Heart right ventricle (tissue), 16 donors: ENCODE data around the gene EPX. TPM values are rescaled to one million over a fixed set of nuclear protein-coding genes. Genes with fewer than 3 reads are reported as not detected.

ENCODE experiments used
- ATAC-seq, 8 donors: fragments of 200-7000 bp; cut with Tn5 transposase; one replicate each; pipeline ENCODE4 v1.9.1; 2020; ENCODE audit warnings: mild to moderate bottlenecking in 8 of 8, moderate library complexity in 8 of 8, moderate number of reproducible peaks in 1 of 8
- DNase-seq, 2 donors: peaks; one replicate each; pipeline ENCODE4 v3.0.0-alpha.2; 2020
- H3K27ac ChIP-seq, 10 donors: fragments of 200-600 bp; sonication (generic) in 2 of 10; one replicate each; pipeline versions ENCODE4 v1.5.0 to v1.8.0; 2020 to 2022; ENCODE audit warnings: mild to moderate bottlenecking in 3 of 10
- H3K27me3 ChIP-seq, 7 donors: fragments of 200-600 bp; one replicate each; pipeline ENCODE4 v1.8.0; 2021 to 2022; ENCODE audit warnings: mild to moderate bottlenecking in 2 of 7
- H3K36me3 ChIP-seq, 9 donors: fragments of 200-600 bp; sonication (generic) in 1 of 9; one replicate each; pipeline versions ENCODE4 v1.5.0 to v1.8.0; 2020 to 2022; ENCODE audit warnings: mild to moderate bottlenecking in 2 of 9
- H3K4me1 ChIP-seq, 9 donors: fragments of 200-600 bp; sonication (generic) in 1 of 9; one replicate each; pipeline versions ENCODE4 v1.5.0 to v1.8.0; 2020 to 2022; ENCODE audit warnings: mild to moderate bottlenecking in 4 of 9
- H3K4me3 ChIP-seq, 10 donors: fragments of 200-600 bp; sonication (generic) in 2 of 10; one replicate each; pipeline versions ENCODE4 v1.5.0 to v1.8.0; 2020 to 2022; ENCODE audit warnings: mild to moderate bottlenecking in 7 of 10, moderate library complexity in 2 of 10
- H3K9me3 ChIP-seq, 11 donors: fragments of 200-600 bp in 10 of 11; sonication (generic) in 2 of 11; one replicate each; pipeline versions ENCODE4 v1.5.0 to v1.8.0; 2013 to 2022; ENCODE audit warnings: mild to moderate bottlenecking in 2 of 11, control low read depth in 1 of 11, moderate library complexity in 1 of 11
- CTCF ChIP-seq, 9 donors: fragments of 200-600 bp; sonication (generic) in 2 of 9; IDR thresholded peaks; one replicate each; pipeline versions ENCODE4 v1.5.0 to v1.8.0; 2021 to 2022; ENCODE audit warnings: antibody characterized with exemption in 9 of 9, mild to moderate bottlenecking in 5 of 9, moderate library complexity in 1 of 9
- WGBS, 2 donors: extraction: QIAGEN DNeasy Blood & Tissue Kit; methylation state at CpG; one replicate each; pipeline ENCODE4 v1.1.7; 2013; ENCODE audit warnings: inconsistent platforms in 1 of 2; 5-methylcytosine and 5-hydroxymethylcytosine counted together
- intact Hi-C, 10 donors: fragments of 100-400 bp; cut with DNase I; formaldehyde crosslinking; loops; one replicate each; pipeline versions ENCODE4 v1.11.1 to v1.14.2; 2022
- polyA plus RNA-seq, 2 donors: library from polyadenylated mRNA; stranded (reverse); fragments of 200-250 nt; gene quantifications; one replicate each; pipeline ENCODE4 v1.2.3, GENCODE V29; 2013
- total RNA-seq, 10 donors: library from RNA; stranded (reverse); fragmentation: NEBNext Ultra II Directional in 3 of 10; extraction: Animal tissue kit (Norgen Biotek cat#: 25700) in 3 of 10; gene quantifications; one replicate each; pipeline versions ENCODE4 v1.2.1 to v1.2.4, GENCODE V29; 2021 to 2023
- donor health status: Arrhythmogenic right ventricular cardiomyopathy.
- donor health status: ischemic (EF 13 %, LVEDD 7.1; RV severe dilation, severe dysfunction).
- donor health status: healthy with polysubstance abuse.
- donor health status: DM: no; HTN: yes; CAD: no.
- donor health status: DM: no; HTN: no; CAD: no.
- donor health status: ischemic (EF 25% LVEDD 6.9; RV normal size, moderate dysfunction).
- donor health status: ischemic (EF 25% LVEDD 5.7; RV mildly dilated, moderate dysfunction).
- donor health status: healthy.
- donor health status: DM: yes; HTN: yes; CAD: no.
- donor health status: Ischemic cardiomyopathy.
- donor health status: ischemic (EF 35%, LVEDD 5.7; RV mildly dilated, moderate dysfunction).
- donor health status: nonischemic (EF 11% LVEDD 7.7; RV severe dilation, severe dysfunction).
- donor health status: DM: yes; HTN: yes; CAD: no.
- donor health status: PGD.
- donor health status: ischemic (EF 29% LVEDD 5.4; RV normal size, mild dysfunction).
- donor health status: nonischemic (EF 23%, LVEDD 6.1; RV moderate dilation, normal function).

EPX gene
- total and polyA plus RNA-seq, 12 donors = not detected

GRCh38 chr17:58234512-58234911, 42.0 kb downstream of the EPX start:
- H3K9me3 ChIP-seq = no peaks in the 10 kb centered on the region
- TF ChIP-seq CTCF (IDR thresholded peaks at IDR 0.05) = no peak
- 82 to 88% methylated on average over 3 of the region's 3 CpGs for WGBS, 2 donors
- ATAC-seq (no peak), DNase-seq (no peak)
- H3K4me1 ChIP-seq = peaks cover 0 to 19% (median 0%) of the 10 kb centered on the region in 9 donors
- no peak overlapping the region for H3K4me3 ChIP-seq
- no peak overlapping the region for H3K27ac ChIP-seq
- intact Hi-C loops = loop anchor here in 1 of 10 donors (10.0 kb wide), 1 partner anchor 60 kb away; no protein-coding TSS in a partner anchor
- peaks cover 0 to 80% (median 63%) of the 10 kb centered on the region in 7 donors for H3K27me3 ChIP-seq
- H3K36me3 ChIP-seq = no peaks in the 10 kb centered on the region

GRCh38 chr17:58235821-58236220, 43.3 kb downstream of the EPX start:
- no peak for DNase-seq
- no peak for ATAC-seq
- TF ChIP-seq CTCF (IDR thresholded peaks at IDR 0.05) = no peak
- WGBS, 2 donors = 45 to 71% methylated on average over 1 of the region's 1 CpG
- no peaks in the 10 kb centered on the region for H3K36me3 ChIP-seq
- intact Hi-C loops = loop anchor here in 1 of 10 donors (10.0 kb wide), 1 partner anchor 59 kb away; no protein-coding TSS in a partner anchor
- H3K9me3 ChIP-seq = no peaks in the 10 kb centered on the region
- H3K27ac ChIP-seq = no peak overlapping the region
- H3K27me3 ChIP-seq = peaks cover 0 to 80% (median 67%) of the 10 kb centered on the region in 7 donors
- no peak overlapping the region for H3K4me3 ChIP-seq
- peaks cover 0 to 19% (median 0%) of the 10 kb centered on the region in 9 donors for H3K4me1 ChIP-seq

GRCh38 chr17:58236394-58236793, 43.9 kb downstream of the EPX start:
- ATAC-seq (no peak), DNase-seq (no peak)
- Histone ChIP-seq H3K4me3 (no peak overlapping the region), H3K4me1 (peaks cover 0 to 17% (median 0%) of the 10 kb centered on the region in 9 donors), H3K9me3 (no peaks in the 10 kb centered on the region), H3K36me3 (no peaks in the 10 kb centered on the region), H3K27me3 (peaks cover 0 to 81% (median 71%) of the 10 kb centered on the region in 7 donors), H3K27ac (no peak overlapping the region)
- WGBS, 2 donors = 70 to 73% methylated on average over 2 of the region's 2 CpGs
- TF ChIP-seq CTCF (IDR thresholded peaks at IDR 0.05) = no peak
- intact Hi-C loops = loop anchor here in 1 of 10 donors (10.0 kb wide), 1 partner anchor 58 kb away; no protein-coding TSS in a partner anchor

- ATAC-seq = no peak
- no peak for TF ChIP-seq CTCF (IDR thresholded peaks at IDR 0.05)
- WGBS, 2 donors = 66 to 77% methylated on average over 5 of the region's 5 CpGs
- H3K36me3 ChIP-seq = no peaks in the 10 kb centered on the region
- peaks cover 0 to 81% (median 69%) of the 10 kb centered on the region in 7 donors for H3K27me3 ChIP-seq
- no peak within 1 kb of the TSS for H3K4me3 ChIP-seq
- intact Hi-C loops = loop anchor here in 1 of 10 donors (10.0 kb wide), 1 partner anchor 57 kb away; no protein-coding TSS in a partner anchor
- H3K9me3 ChIP-seq = no peaks in the 10 kb centered on the region
- H3K27ac ChIP-seq = no peak within 1 kb of the TSS
- no peaks in the 10 kb centered on the region for H3K4me1 ChIP-seq
- no peak for DNase-seq
Measured at GRCh38 chr17:58238147-58238634, 45.7 kb downstream of the EPX start, which contains the start of gene LPO. TSS of gene LPO (plus strand) at chr17:58238584. CDS start at chr17:58242980, 4,396 bp downstream.
